SK-N-SH (cell line): ENCODE data around the gene DLL4. TPM values are rescaled to one million over a fixed set of nuclear protein-coding genes. Genes with fewer than 3 reads are reported as not detected.

Source experiments
- CTCF ChIA-PET: fragments of 300-600, 350-600 bp; formaldehyde crosslinking; extraction: SDS; loops from one replicate; lab custom pipeline; 2021; lab: Yijun Ruan, JAX
- POLR2A ChIA-PET: fragments of 350-600 bp; sonication (Branson Sonifier 250); formaldehyde crosslinking; extraction: SDS; loops from one replicate; lab custom pipeline; 2020; ENCODE audit warnings: antibody characterized with exemption, inconsistent platforms; lab: Yijun Ruan, JAX
- DNase-seq: peaks from one replicate; pipeline ENCODE4 v3.0.0; 2012
- H2AFZ ChIP-seq: fragments of 200-600 bp; sonication (generic); 2 replicates; pipeline ENCODE4 v1.8.1; 2016; ENCODE audit warnings: antibody characterized with exemption, mild to moderate bottlenecking, low read depth
- H3F3A ChIP-seq: fragments of 200-600 bp; sonication (generic); replicated peaks from 2 replicates; pipeline ENCODE3; 2016; ENCODE audit warnings: antibody characterized with exemption, mild to moderate bottlenecking; ENCODE audit not compliant: insufficient read depth
- H3K27ac ChIP-seq, 2 experiments: fragments of 200-500 bp in 1 of 2; fragments of 200-600 bp in 1 of 2; sonication (Bioruptor generic) in 1 of 2; sonication (generic), shearing (Covaris generic) in 1 of 2; 2 replicates each; pipeline versions ENCODE4 v1.5.1 to v1.6.1; 2014 to 2016; ENCODE audit warnings: low read depth in 2 of 2, inconsistent platforms in 1 of 2, low read length in 1 of 2, mild to moderate bottlenecking in 1 of 2, mixed read lengths in 1 of 2
- H3K27me3 ChIP-seq: fragments of 200-600 bp; sonication (generic), shearing (Covaris generic); 2 replicates; pipeline ENCODE4 v1.6.1; 2016; ENCODE audit warnings: mixed run types; ENCODE audit not compliant: insufficient read depth
- H3K36me3 ChIP-seq, 2 experiments: fragments of 200-500 bp in 1 of 2; fragments of 200-600 bp in 1 of 2; sonication (Bioruptor generic) in 1 of 2; sonication (generic) in 1 of 2; replicated peaks in 1 of 2; 2 replicates each; pipeline versions ENCODE3 to v1.5.1; 2014 to 2016; ENCODE audit warnings: low read length in 1 of 2, mild to moderate bottlenecking in 1 of 2; ENCODE audit not compliant: insufficient read depth in 2 of 2, control insufficient read depth in 1 of 2
- H3K4me1 ChIP-seq, 2 experiments: fragments of 200-500 bp in 1 of 2; fragments of 200-600 bp in 1 of 2; sonication (Bioruptor generic) in 1 of 2; sonication (generic), shearing (Covaris generic) in 1 of 2; 2 replicates each; pipeline versions ENCODE4 v1.5.1 to v1.6.1; 2014 to 2016; ENCODE audit warnings: low read depth in 1 of 2, low read length in 1 of 2, mixed run types in 1 of 2; ENCODE audit not compliant: insufficient read depth in 2 of 2, control insufficient read depth in 1 of 2
- H3K4me2 ChIP-seq: fragments of 200-600 bp; sonication (generic), shearing (Covaris generic); 2 replicates; pipeline ENCODE4 v1.6.1; 2017; ENCODE audit warnings: mixed run types
- H3K4me3 ChIP-seq, 2 experiments: fragments of 200-500 bp in 1 of 2; fragments of 200-600 bp in 1 of 2; sonication (Bioruptor generic) in 1 of 2; sonication (generic), shearing (Covaris generic) in 1 of 2; 2 replicates each; pipeline versions ENCODE4 v1.5.1 to v1.8.1; 2014 to 2016; ENCODE audit warnings: low read depth in 2 of 2, inconsistent platforms in 1 of 2, low read length in 1 of 2, mild to moderate bottlenecking in 1 of 2, mixed read lengths in 1 of 2, moderate library complexity in 1 of 2
- H3K79me2 ChIP-seq: fragments of 200-600 bp; sonication (generic); 2 replicates; pipeline ENCODE4 v1.8.1; 2017; ENCODE audit warnings: mild to moderate bottlenecking; ENCODE audit not compliant: insufficient read depth
- H3K9ac ChIP-seq: fragments of 200-600 bp; sonication (generic); 2 replicates; pipeline ENCODE4 v1.6.1; 2017; ENCODE audit warnings: mixed run types
- H3K9me2 ChIP-seq: fragments of 200-600 bp; sonication (generic); 2 replicates; pipeline ENCODE4 v1.6.1; 2017; ENCODE audit warnings: mixed run types
- H3K9me3 ChIP-seq: fragments of 200-600 bp; sonication (generic); 2 replicates; pipeline ENCODE4 v1.6.1; 2017; ENCODE audit warnings: mixed run types, mild to moderate bottlenecking, moderate library complexity
- H4K20me1 ChIP-seq: fragments of 200-600 bp; sonication (generic); 2 replicates; pipeline ENCODE4 v1.6.1; 2017; ENCODE audit warnings: mild to moderate bottlenecking, mixed run types; ENCODE audit not compliant: insufficient read depth
- CHD2 ChIP-seq: fragments of 150-350 bp; IDR thresholded peaks from 2 replicates; pipeline ENCODE4 v1.6.1; 2018; ENCODE audit warnings: low read length; ENCODE audit not compliant: partially characterized antibody
- EP300 ChIP-seq, 2 experiments: IDR thresholded peaks; 2 replicates each; pipeline versions ENCODE4 v1.4.0 to v1.6.1; 2012; ENCODE audit warnings: borderline replicate concordance in 1 of 2, low read depth in 1 of 2, low read length in 1 of 2
- FOXM1 ChIP-seq: IDR thresholded peaks from 2 replicates; pipeline ENCODE4 v1.4.0; 2012; ENCODE audit warnings: low read depth, mild to moderate bottlenecking
- IRF3 ChIP-seq: fragments of 150-350 bp; IDR thresholded peaks from 2 replicates; pipeline ENCODE4 v1.6.1; 2016; ENCODE audit warnings: mild to moderate bottlenecking, low read depth, low read length
- RAD21 ChIP-seq: IDR thresholded peaks from 2 replicates; pipeline ENCODE4 v1.6.1; 2012; ENCODE audit warnings: mild to moderate bottlenecking, low read length
- RCOR1 ChIP-seq: fragments of 150-350 bp; IDR thresholded peaks from 2 replicates; pipeline ENCODE4 v1.6.1; 2017; ENCODE audit warnings: antibody characterized with exemption, low read length
- SIN3A ChIP-seq: IDR thresholded peaks from 2 replicates; pipeline ENCODE4 v1.6.1; 2012; ENCODE audit warnings: low read depth, mild to moderate bottlenecking, low read length, moderate library complexity, borderline replicate concordance
- TEAD4 ChIP-seq: IDR thresholded peaks from 2 replicates; pipeline ENCODE4 v1.4.0; 2012; ENCODE audit warnings: mild to moderate bottlenecking, borderline replicate concordance; ENCODE audit not compliant: insufficient read depth
- ZBTB33 ChIP-seq: IDR thresholded peaks from 2 replicates; pipeline ENCODE4 v1.4.0; 2012; ENCODE audit warnings: low read depth, borderline replicate concordance
- WGBS: methylation state at CpG from one replicate; pipeline ENCODE4 v1.1.6; 2017; ENCODE audit warnings: low lambda C conversion rate; 5-methylcytosine and 5-hydroxymethylcytosine counted together
- polyA plus RNA-seq, 3 experiments: library from polyadenylated mRNA; depleted of rRNA; stranded (reverse); fragments of >200 nt; gene quantifications; 2 replicates each; pipeline ENCODE4 v1.2.3, GENCODE V29; 2012

Gene DLL4
- polyA plus RNA-seq, 1 of the 3 experiments (the other 2 are of a cell fraction) = 0.03 TPM

GRCh38 chr15:40908095-40908494, 21.0 kb upstream of the DLL4 start (continued):
- TF ChIP-seq EP300 (IDR thresholded peaks at IDR 0.05; ENCODE audit: borderline replicate concordance in 1 of 2, low read depth in 1 of 2, low read length in 1 of 2) = no peak

DNA sequence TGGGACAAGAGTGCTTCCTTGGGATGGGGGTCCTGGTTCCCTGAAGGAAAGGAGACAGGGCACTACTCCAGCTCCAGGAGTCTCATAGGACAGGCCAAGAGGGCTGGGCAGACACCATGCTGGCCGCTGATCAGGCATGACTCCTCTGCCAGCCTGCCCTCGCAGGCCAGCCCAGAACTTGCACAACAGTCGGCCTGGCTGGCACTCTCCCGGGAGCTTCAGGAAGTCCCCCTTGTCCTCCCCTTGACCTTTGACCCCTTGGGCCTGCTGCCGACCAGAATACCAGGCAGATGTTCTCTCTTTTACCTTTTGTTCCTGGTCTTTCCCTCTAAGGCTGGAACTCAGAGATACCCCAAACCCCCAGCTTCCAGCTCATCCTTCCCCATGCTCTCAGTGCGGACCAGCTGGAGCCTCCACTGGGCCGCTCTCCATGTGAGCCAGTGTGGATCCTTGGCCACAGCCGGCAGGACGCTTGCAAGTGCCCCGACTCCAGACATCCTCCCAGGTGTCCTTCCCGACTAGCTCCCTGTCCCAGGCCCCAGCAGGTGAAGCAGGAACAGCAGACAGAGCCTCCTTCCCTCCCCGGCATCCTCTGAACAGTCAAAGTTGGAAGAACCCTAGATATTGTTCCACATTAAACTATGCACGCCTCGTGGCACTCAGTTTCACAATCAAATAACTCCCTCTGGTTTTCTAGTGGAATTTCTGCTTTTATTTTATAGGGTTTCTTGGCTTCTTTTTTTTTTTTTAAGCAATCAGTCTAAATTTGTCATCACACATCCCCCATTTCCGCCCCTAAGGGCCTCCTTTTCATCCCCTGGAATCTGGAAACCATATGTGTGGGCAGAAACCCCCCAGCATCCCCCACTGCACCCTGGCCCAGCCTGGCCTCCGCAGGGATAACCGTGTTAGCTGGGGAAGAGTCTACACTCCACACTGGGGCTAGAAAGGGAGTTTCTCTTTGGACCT, 19.2 kb upstream of the DLL4 start:
- WGBS = 74% methylated on average over 14 of the region's 17 CpGs
- ChIA-PET CTCF (interaction anchor here (1.0 to 23.8 kb wide), 5 partner anchors 13 to 274 kb away, joined by 4 to 675 read pairs (median 116); partner anchors contain the start of genes CHAC1, DLL4 and VPS18), POLR2A (interaction anchor here (1.2 kb wide), 1 partner anchor 32 kb away, joined by 4 read pairs; no protein-coding TSS in a partner anchor)
- no peak overlapping the region for H3K4me3 ChIP-seq
- H3K4me2 ChIP-seq = no peak overlapping the region
- no peak overlapping the region for H3K27ac ChIP-seq
- H3K9ac ChIP-seq = no peak overlapping the region
- no peak for TF ChIP-seq SIN3A
- TF ChIP-seq ZBTB33 = no peak
- no peak for TF ChIP-seq FOXM1
- TF ChIP-seq IRF3 = no peak
- TF ChIP-seq RCOR1 = peak; percentile 66; the same call in 1 of the 2 replicates
- peak; percentile 35 for TF ChIP-seq CHD2
- no peak for TF ChIP-seq TEAD4
- TF ChIP-seq EP300 (IDR thresholded peaks at IDR 0.05; ENCODE audit: borderline replicate concordance in 1 of 2, low read depth in 1 of 2, low read length in 1 of 2) = peak in 1 of 2 experiments; percentile 29; a peak in 1 of 4 replicates
- no peak for TF ChIP-seq RAD21
- no peaks in the 10 kb centered on the region for H3K79me2 ChIP-seq
- H3K9me2 ChIP-seq = no peaks in the 10 kb centered on the region
- peak; percentile 70 for DNase-seq
- no peaks in the 10 kb centered on the region for H3K9me3 ChIP-seq
- no peaks in the 10 kb centered on the region for H3K36me3 ChIP-seq
- no peaks in the 10 kb centered on the region for H4K20me1 ChIP-seq
- H3K4me1 ChIP-seq = peaks cover 12 to 42% of the 10 kb centered on the region in 2 experiments; a peak in 3 of 4 replicates
- H3F3A ChIP-seq = peaks cover 26% of the 10 kb centered on the region
- H2AFZ ChIP-seq = no peak overlapping the region
- H3K27me3 ChIP-seq = no peaks in the 10 kb centered on the region
